HCT116 (cell line): ENCODE results near the gene PARP14. TPM values are rescaled to one million over a fixed set of nuclear protein-coding genes. Genes with fewer than 3 reads are reported as not detected.

Source experiments
- ATAC-seq: fragments of 200-7000 bp; cut with Tn5 transposase; 2 replicates; pipeline ENCODE4 v1.9.1; 2020; ENCODE audit warnings: mild to moderate bottlenecking, moderate library complexity
- BruUV-seq: library from RNA; stranded (reverse); fragments of 400-500 nt; replicated peaks from 2 replicates; lab custom pipeline; 2021; lab: Mats Ljungman, UMichigan
- CTCF ChIA-PET: fragments of 300-600 bp; sonication (Branson Sonifier 250); formaldehyde crosslinking; loops from one replicate; lab custom pipeline; 2021; ENCODE audit warnings: antibody characterized with exemption; lab: Charles Lee
- POLR2A ChIA-PET: fragments of 300-600, 350-600 bp; sonication (Branson Sonifier 250); formaldehyde crosslinking; loops from one replicate; lab custom pipeline; 2021; ENCODE audit warnings: antibody characterized with exemption; lab: Charles Lee
- RAD21 ChIA-PET, 2 experiments: fragments of 300-600 bp; sonication (Branson Sonifier 250); formaldehyde crosslinking; loops; one replicate each; lab custom pipeline; 2023; ENCODE audit warnings: low total read pairs in 2 of 2; ENCODE audit not compliant: uncharacterized antibody in 2 of 2, unreplicated experiment in 2 of 2, low non-redundant PET in 1 of 2; lab: Charles Lee
- DNase-seq: peaks from one replicate; pipeline ENCODE4 v3.0.0-alpha.2; 2010; ENCODE audit warnings: low read depth, low spot score
- H2AFZ ChIP-seq: fragments of 200-600 bp; shearing (Covaris generic), sonication (generic); 2 replicates; pipeline ENCODE4 v1.6.1; 2017; ENCODE audit warnings: low read depth, mixed run types, mixed read lengths, antibody characterized with exemption, low read length; ENCODE audit not compliant: poor library complexity, severe bottlenecking
- H3K27ac ChIP-seq: 2 replicates; pipeline ENCODE4 v1.5.1; 2012; ENCODE audit warnings: low read depth, low read length
- H3K27me3 ChIP-seq: fragments of 200-600 bp; sonication (generic); 2 replicates; pipeline ENCODE4 v1.6.1; 2016; ENCODE audit warnings: mixed run types, low read length, mixed read lengths; ENCODE audit not compliant: insufficient read depth
- H3K36me3 ChIP-seq, 2 experiments: fragments of 200-500 bp in 1 of 2; fragments of 200-600 bp in 1 of 2; sonication (Bioruptor generic) in 1 of 2; sonication (generic) in 1 of 2; 2 replicates each; pipeline versions ENCODE4 v1.5.1 to v1.6.1; 2014 to 2016; ENCODE audit warnings: low read length in 2 of 2, inconsistent platforms in 1 of 2, mixed read lengths in 1 of 2, mixed run types in 1 of 2; ENCODE audit not compliant: insufficient read depth in 2 of 2, control insufficient read depth in 1 of 2
- H3K4me1 ChIP-seq, 2 experiments: fragments of 200-600 bp in 1 of 2; sonication (generic) in 1 of 2; 2 replicates each; pipeline versions ENCODE4 v1.5.1 to v1.6.1; 2012 to 2017; ENCODE audit warnings: low read length in 2 of 2, inconsistent platforms in 1 of 2, mild to moderate bottlenecking in 1 of 2, mixed read lengths in 1 of 2, mixed run types in 1 of 2, moderate library complexity in 1 of 2; ENCODE audit not compliant: insufficient read depth in 2 of 2, control insufficient read depth in 1 of 2
- H3K4me2 ChIP-seq: fragments of 200-600 bp; sonication (generic); 2 replicates; pipeline ENCODE4 v1.6.1; 2017; ENCODE audit warnings: mixed run types, low read length, mixed read lengths
- H3K4me3 ChIP-seq, 2 experiments: fragments of 200-600 bp in 1 of 2; sonication (generic) in 1 of 2; replicated peaks in 1 of 2; 2 replicates each; pipeline ENCODE4 v1.5.1; 2011 to 2016; ENCODE audit warnings: low read length in 2 of 2, control low read depth in 1 of 2, low read depth in 1 of 2, mild to moderate bottlenecking in 1 of 2, mixed read lengths in 1 of 2, mixed run types in 1 of 2
- H3K79me2 ChIP-seq: fragments of 200-600 bp; sonication (generic); 2 replicates; pipeline ENCODE4 v1.6.1; 2017; ENCODE audit warnings: mild to moderate bottlenecking, mixed run types, low read length, moderate library complexity, mixed read lengths; ENCODE audit not compliant: insufficient read depth
- H3K9ac ChIP-seq: fragments of 200-600 bp; sonication (generic); 2 replicates; pipeline ENCODE4 v1.6.1; 2016; ENCODE audit warnings: low read length, mixed read lengths
- H3K9me2 ChIP-seq: fragments of 200-600 bp; sonication (generic), shearing (Covaris generic); 2 replicates; pipeline ENCODE4 v1.6.1; 2017; ENCODE audit warnings: mixed run types, mild to moderate bottlenecking, moderate library complexity; ENCODE audit not compliant: insufficient read depth
- H3K9me3 ChIP-seq, 2 experiments: fragments of 200-500 bp in 1 of 2; fragments of 200-600 bp in 1 of 2; sonication (Bioruptor generic) in 1 of 2; sonication (generic) in 1 of 2; 2 replicates each; pipeline ENCODE4 v1.6.1; 2014 to 2017; ENCODE audit warnings: low read length in 2 of 2, mixed read lengths in 2 of 2, inconsistent platforms in 1 of 2, low read depth in 1 of 2, mild to moderate bottlenecking in 1 of 2, mixed run types in 1 of 2, moderate library complexity in 1 of 2; ENCODE audit not compliant: control insufficient read depth in 1 of 2, insufficient read depth in 1 of 2
- H4K20me1 ChIP-seq: fragments of 200-600 bp; sonication (generic), shearing (Covaris generic); 2 replicates; pipeline ENCODE4 v1.6.1; 2017; ENCODE audit warnings: mixed run types, mild to moderate bottlenecking, moderate library complexity; ENCODE audit not compliant: insufficient read depth
- CBX3 ChIP-seq: IDR thresholded peaks from 2 replicates; pipeline ENCODE4 v1.6.1; 2012; ENCODE audit warnings: low read depth
- EGR1 ChIP-seq: IDR thresholded peaks from 2 replicates; pipeline ENCODE4 v1.6.1; 2012; ENCODE audit warnings: low read depth
- EZH2 ChIP-seq: fragments of 200-600 bp; sonication (generic); IDR thresholded peaks from 2 replicates; pipeline ENCODE4 v1.6.1; 2017; ENCODE audit warnings: antibody characterized with exemption, mixed run types
- EZH2phosphoT487 ChIP-seq: fragments of 200-600 bp; IDR thresholded peaks from 2 replicates; pipeline ENCODE4 v1.6.1; 2018; ENCODE audit warnings: antibody characterized with exemption, borderline replicate concordance
- JUND ChIP-seq: IDR thresholded peaks from 2 replicates; pipeline ENCODE4 v1.6.1; 2012
- POLR2A ChIP-seq: IDR thresholded peaks from 2 replicates; pipeline ENCODE4 v1.7.0; 2011; ENCODE audit warnings: borderline replicate concordance; ENCODE audit not compliant: insufficient read depth, insufficient read length; ENCODE audit errors: extremely low read depth
- POLR2AphosphoS5 ChIP-seq: IDR thresholded peaks from 2 replicates; pipeline ENCODE4 v1.6.1; 2011; ENCODE audit warnings: mild to moderate bottlenecking, low read depth, low read length, moderate library complexity
- RAD21 ChIP-seq: IDR thresholded peaks from 2 replicates; pipeline ENCODE4 v1.6.1; 2012; ENCODE audit warnings: low read depth, mild to moderate bottlenecking
- SIN3A ChIP-seq: IDR thresholded peaks from 2 replicates; pipeline ENCODE4 v1.6.1; 2012; ENCODE audit warnings: low read depth
- SP1 ChIP-seq: IDR thresholded peaks from 2 replicates; pipeline ENCODE4 v1.6.1; 2012; ENCODE audit warnings: low read depth
- TCF7L2 ChIP-seq: IDR thresholded peaks from 2 replicates; pipeline ENCODE4 v1.7.0; 2011; ENCODE audit warnings: borderline replicate concordance, inconsistent platforms; ENCODE audit not compliant: insufficient read depth, insufficient read length; ENCODE audit errors: extremely low read depth
- YY1 ChIP-seq: IDR thresholded peaks from 2 replicates; pipeline ENCODE4 v1.6.1; 2011; ENCODE audit warnings: low read length, low read depth, moderate library complexity, mild to moderate bottlenecking; ENCODE audit not compliant: insufficient replicate concordance; ENCODE audit errors: extremely low read depth
- ZNF274 ChIP-seq: fragments of 200-500 bp; sonication (Bioruptor generic); IDR thresholded peaks from 2 replicates; pipeline ENCODE4 v1.6.1; 2014; ENCODE audit warnings: mild to moderate bottlenecking, low read depth, low read length, inconsistent platforms
- intact Hi-C: fragments of 100-400 bp; cut with micrococcal nuclease; formaldehyde crosslinking; loops from 2 replicates; pipeline ENCODE4 v1.10.0; 2022
- total RNA-seq: library from RNA; stranded (reverse); gene quantifications from one replicate; pipeline ENCODE4 v1.2.1, GENCODE V29; 2021; ENCODE audit not compliant: unreplicated experiment
- TF ChIP-seq, protein P1 (sequence below): IDR thresholded peaks from 2 replicates; pipeline ENCODE4 v1.6.1; 2012
- TF ChIP-seq, protein P2 (sequence below): IDR thresholded peaks from 2 replicates; pipeline ENCODE4 v1.6.1; 2012

Gene PARP14
- total RNA-seq, 1 experiment from 2014 or later = 12.2 TPM

DNA sequence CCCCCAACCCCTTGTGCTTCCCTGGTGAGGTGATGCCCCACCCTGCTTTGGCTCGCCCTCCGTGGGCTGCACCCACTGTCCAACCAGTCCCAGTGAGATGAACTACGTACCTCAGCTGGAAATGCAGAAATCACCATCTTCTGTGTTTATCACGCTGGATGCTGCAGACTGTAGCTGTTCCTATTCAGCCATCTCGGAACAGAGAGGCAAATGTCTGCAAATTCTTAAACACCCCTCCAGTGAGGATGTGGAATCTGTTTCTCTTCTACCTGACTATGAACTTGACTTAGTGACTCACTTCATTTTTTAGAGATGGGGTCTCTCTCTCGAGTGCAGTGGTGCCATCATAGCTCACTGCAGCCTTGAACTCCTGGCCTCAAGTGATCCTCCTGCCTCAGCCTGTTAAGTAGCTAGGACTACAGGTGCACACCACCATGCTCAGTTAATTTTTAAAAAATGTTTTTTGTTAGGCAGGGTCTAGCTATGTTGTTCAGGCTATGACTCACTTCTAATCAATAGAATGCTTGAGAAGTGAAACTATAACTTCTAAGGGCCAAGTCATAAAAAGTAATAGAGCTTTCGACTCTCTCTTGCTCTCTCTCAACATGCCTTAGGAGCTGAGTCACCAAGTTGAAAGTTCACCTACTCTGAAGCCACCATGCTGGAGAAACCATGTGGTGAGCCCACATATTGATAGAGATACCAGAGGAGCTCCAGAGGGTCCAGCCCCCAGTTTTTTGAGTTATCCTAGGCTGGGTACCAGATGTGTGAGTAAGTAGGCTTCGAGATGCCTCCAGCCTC lies 11.5 kb upstream of the PARP14 start (continued):
- TF ChIP-seq YY1 = peak; percentile 42
- TF ChIP-seq EZH2phosphoT487 = no peak
- peak; percentile 96 for TF ChIP-seq JUND
- TF ChIP-seq, protein P1, sequence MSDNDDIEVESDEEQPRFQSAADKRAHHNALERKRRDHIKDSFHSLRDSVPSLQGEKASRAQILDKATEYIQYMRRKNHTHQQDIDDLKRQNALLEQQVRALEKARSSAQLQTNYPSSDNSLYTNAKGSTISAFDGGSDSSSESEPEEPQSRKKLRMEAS = peak; percentile 92
- TF ChIP-seq EGR1 = peak; percentile 18; the same call in 1 of the 2 replicates

DNA sequence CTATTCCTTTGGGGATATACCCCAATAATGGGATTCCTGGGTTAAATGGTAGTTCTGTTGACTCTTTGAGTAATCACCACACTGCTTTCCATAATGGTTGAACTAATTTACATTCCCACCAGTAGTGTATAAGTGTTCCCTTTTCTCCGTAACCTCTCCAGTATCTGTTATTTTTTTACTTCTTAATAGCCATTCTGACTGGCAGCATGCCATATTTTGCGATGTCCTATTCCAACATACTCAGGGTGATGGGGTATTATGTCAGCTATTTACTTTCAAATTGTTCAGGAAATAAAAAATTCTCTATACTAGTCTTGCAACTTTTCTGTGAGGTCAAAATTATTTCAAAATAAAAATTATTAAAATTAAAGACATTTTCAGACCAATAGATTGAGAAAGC lies 9.1 kb upstream of the PARP14 start:
- peaks cover 14 to 20% of the 10 kb centered on the region in 2 experiments for H3K4me1 ChIP-seq
- no peak for TF ChIP-seq ZNF274
- no peak for TF ChIP-seq SIN3A
- no peak for TF ChIP-seq POLR2AphosphoS5
- TF ChIP-seq RAD21 = no peak
- no peak for TF ChIP-seq EGR1
- TF ChIP-seq EZH2phosphoT487 = no peak
- TF ChIP-seq EZH2 = no peak
- TF ChIP-seq, protein P2, sequence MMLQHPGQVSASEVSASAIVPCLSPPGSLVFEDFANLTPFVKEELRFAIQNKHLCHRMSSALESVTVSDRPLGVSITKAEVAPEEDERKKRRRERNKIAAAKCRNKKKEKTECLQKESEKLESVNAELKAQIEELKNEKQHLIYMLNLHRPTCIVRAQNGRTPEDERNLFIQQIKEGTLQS = no peak
- no peak for TF ChIP-seq CBX3
- no peak for TF ChIP-seq POLR2A
- no peak for TF ChIP-seq SP1
- TF ChIP-seq TCF7L2 = no peak
- BruUV-seq = no TSS peak
- H3K9me3 ChIP-seq = no peaks in the 10 kb centered on the region
- ATAC-seq = no peak
- ChIA-PET RAD21 (no interaction called here), POLR2A (no interaction called here), CTCF (no interaction called here)
- H3K27me3 ChIP-seq = no peaks in the 10 kb centered on the region
- peak overlapping the region; percentile 60 for H2AFZ ChIP-seq
- H3K27ac ChIP-seq = no peak overlapping the region
- H3K4me3 ChIP-seq = no peak overlapping the region
- no peak overlapping the region for H3K4me2 ChIP-seq
- H3K79me2 ChIP-seq = no peaks in the 10 kb centered on the region
- no peak for DNase-seq
- no peaks in the 10 kb centered on the region for H3K36me3 ChIP-seq
- intact Hi-C loops = no loop called here
- H3K9me2 ChIP-seq = no peaks in the 10 kb centered on the region; the same call in 1 of the 2 replicates
- H3K9ac ChIP-seq = no peak overlapping the region
- H4K20me1 ChIP-seq = no peaks in the 10 kb centered on the region
